Liver (tissue), 9 donors: ENCODE results near the gene DDX39A. TPM values are rescaled to one million over a fixed set of nuclear protein-coding genes. Genes with fewer than 3 reads are reported as not detected.

Experiments
- DNase-seq: peaks from one replicate; pipeline ENCODE4 v3.0.0-alpha.2; 2017; ENCODE audit warnings: low spot score
- H3K27ac ChIP-seq, 2 donors: one replicate each; pipeline ENCODE4 v1.7.0; 2013; ENCODE audit warnings: inconsistent platforms in 2 of 2, low read length in 2 of 2, control low read depth in 1 of 2, low read depth in 1 of 2, mild to moderate bottlenecking in 1 of 2
- H3K27me3 ChIP-seq, 4 donors: one replicate each; pipeline versions ENCODE4 v1.6.1 to v1.7.0; 2013; ENCODE audit warnings: low read length in 3 of 4, inconsistent platforms in 1 of 4, mild to moderate bottlenecking in 1 of 4, moderate library complexity in 1 of 4; ENCODE audit not compliant: control insufficient read depth in 4 of 4, insufficient read depth in 4 of 4
- H3K36me3 ChIP-seq, 4 donors: one replicate each; pipeline versions ENCODE4 v1.6.1 to v1.7.0; 2013; ENCODE audit warnings: low read length in 3 of 4, mild to moderate bottlenecking in 3 of 4, low read depth in 1 of 4, moderate library complexity in 1 of 4; ENCODE audit not compliant: control insufficient read depth in 4 of 4, insufficient read depth in 3 of 4
- H3K4me1 ChIP-seq, 4 donors: one replicate each; pipeline versions ENCODE4 v1.6.1 to v1.7.0; 2013; ENCODE audit warnings: low read length in 3 of 4, mild to moderate bottlenecking in 3 of 4, moderate library complexity in 1 of 4; ENCODE audit not compliant: control insufficient read depth in 4 of 4, insufficient read depth in 4 of 4
- H3K4me3 ChIP-seq, 3 donors: one replicate each; pipeline versions ENCODE4 v1.6.1 to v1.7.0; 2013; ENCODE audit warnings: low read length in 3 of 3, control low read depth in 1 of 3, low read depth in 1 of 3, mild to moderate bottlenecking in 1 of 3
- H3K9ac ChIP-seq, 2 donors: one replicate each; pipeline ENCODE4 v1.7.0; 2013; ENCODE audit warnings: low read length in 2 of 2, mild to moderate bottlenecking in 2 of 2, moderate library complexity in 2 of 2, control low read depth in 1 of 2, low read depth in 1 of 2
- H3K9me3 ChIP-seq, 4 donors: one replicate each; pipeline versions ENCODE4 v1.6.1 to v1.7.0; 2013; ENCODE audit warnings: low read length in 3 of 4; ENCODE audit not compliant: control insufficient read depth in 4 of 4
- CTCF ChIP-seq: fragments of 150-350 bp; IDR thresholded peaks from 2 replicates; pipeline ENCODE4 v1.5.1; 2017; ENCODE audit warnings: improper control_type of control experiment, low read depth, low read length; ENCODE audit not compliant: missing input control
- EGR1 ChIP-seq, 2 donors: IDR thresholded peaks; 2 replicates each; pipeline ENCODE4 v1.6.1; 2016 to 2018; ENCODE audit warnings: antibody characterized with exemption in 2 of 2, low read depth in 2 of 2
- FOXA1 ChIP-seq: IDR thresholded peaks from 2 replicates; pipeline ENCODE4 v1.6.1; 2016; ENCODE audit warnings: antibody characterized with exemption
- FOXA2 ChIP-seq: IDR thresholded peaks from 2 replicates; pipeline ENCODE4 v1.6.1; 2016; ENCODE audit warnings: antibody characterized with exemption
- GABPA ChIP-seq, 2 donors: IDR thresholded peaks in 1 of 2; conservative IDR thresholded peaks in 1 of 2; 2 replicates each; pipeline ENCODE4 v1.6.1; 2016; ENCODE audit warnings: antibody characterized with exemption in 2 of 2, mild to moderate bottlenecking in 1 of 2, moderate library complexity in 1 of 2
- HNF4A ChIP-seq, 2 donors: conservative IDR thresholded peaks; 2 replicates each; pipeline ENCODE4 v1.6.1; 2016; ENCODE audit warnings: antibody characterized with exemption in 2 of 2, mild to moderate bottlenecking in 2 of 2
- HNF4G ChIP-seq: IDR thresholded peaks from 2 replicates; pipeline ENCODE4 v1.6.1; 2016; ENCODE audit warnings: antibody characterized with exemption
- JUND ChIP-seq, 2 donors: IDR thresholded peaks; 2 replicates each; pipeline ENCODE4 v1.6.1; 2016; ENCODE audit warnings: antibody characterized with exemption in 2 of 2
- MAX ChIP-seq: IDR thresholded peaks from 2 replicates; pipeline ENCODE4 v1.6.1; 2016; ENCODE audit warnings: antibody characterized with exemption
- NR2F2 ChIP-seq: IDR thresholded peaks from 2 replicates; pipeline ENCODE4 v1.6.1; 2016; ENCODE audit warnings: antibody characterized with exemption
- RAD21 ChIP-seq, 2 donors: IDR thresholded peaks; 2 replicates each; pipeline ENCODE4 v1.6.1; 2016; ENCODE audit warnings: antibody characterized with exemption in 2 of 2, mild to moderate bottlenecking in 2 of 2
- REST ChIP-seq: IDR thresholded peaks from 2 replicates; pipeline ENCODE4 v1.6.1; 2016; ENCODE audit warnings: antibody characterized with exemption, mild to moderate bottlenecking
- RXRA ChIP-seq, 2 donors: IDR thresholded peaks; 2 replicates each; pipeline ENCODE4 v1.6.1; 2017 to 2018; ENCODE audit warnings: antibody characterized with exemption in 2 of 2, mild to moderate bottlenecking in 1 of 2
- SP1 ChIP-seq: IDR thresholded peaks from 2 replicates; pipeline ENCODE4 v1.6.1; 2018; ENCODE audit warnings: antibody characterized with exemption, mild to moderate bottlenecking
- YY1 ChIP-seq: IDR thresholded peaks from 2 replicates; pipeline ENCODE4 v1.6.1; 2016; ENCODE audit warnings: antibody characterized with exemption, mild to moderate bottlenecking
- ZBTB33 ChIP-seq: IDR thresholded peaks from 2 replicates; pipeline ENCODE4 v1.6.1; 2016; ENCODE audit warnings: antibody characterized with exemption
- WGBS: extraction: QIAGEN DNeasy Blood & Tissue Kit; methylation state at CpG from one replicate; pipeline ENCODE4 v1.1.7; 2013; 5-methylcytosine and 5-hydroxymethylcytosine counted together
- polyA plus RNA-seq, 2 donors: library from polyadenylated mRNA; stranded (reverse) in 1 of 2; unstranded in 1 of 2; fragments of 200-250 nt in 1 of 2; fragments of >200 nt in 1 of 2; fragmentation: Nextera tagmentation in 1 of 2; extraction: Ambion mirVana in 1 of 2; gene quantifications; one replicate each; pipeline versions ENCODE4 v1.2.1 to v1.2.3, GENCODE V29; 2013 to 2015
- total RNA-seq, 2 donors: library from RNA; depleted of rRNA; stranded (reverse); fragments of >200 nt; gene quantifications; one replicate each; pipeline ENCODE4 v1.2.3, GENCODE V29; 2014
- donor health status: healthy.
- donor health status: healthy.
- donor health status: healthy.
- donor health status: healthy.
- donor health status: healthy.

Gene DDX39A
- total and polyA plus RNA-seq, 4 donors = 24.9 to 54.7 (median 35.4) TPM

GRCh38 chr19:14441041-14441938 lies 22.1 kb upstream of the DDX39A start:
- Histone ChIP-seq H3K27ac (no peak overlapping the region), H3K27me3 (no peaks in the 10 kb centered on the region), H3K4me1 (peaks cover 0 to 7% (median 5%) of the 10 kb centered on the region in 4 donors), H3K9me3 (no peaks in the 10 kb centered on the region), H3K4me3 (no peak overlapping the region), H3K36me3 (peaks cover 15 to 32% (median 22%) of the 10 kb centered on the region in 4 donors), H3K9ac (no peak overlapping the region)
- WGBS = 91% methylated on average over 34 of the region's 34 CpGs
- DNase-seq = no peak
- no peak for TF ChIP-seq CTCF
- TF ChIP-seq GABPA (IDR thresholded peaks at IDR 0.05 in 1 of 2, conservative IDR thresholded peaks at IDR 0.05 in 1 of 2) = no peak
- no peak for TF ChIP-seq REST
- TF ChIP-seq RAD21 (IDR thresholded peaks at IDR 0.05) = no peak
- TF ChIP-seq NR2F2 = no peak
- no peak for TF ChIP-seq EGR1 (IDR thresholded peaks at IDR 0.05; ENCODE audit: low read depth in 2 of 2)
- TF ChIP-seq SP1 = no peak
- TF ChIP-seq HNF4A (conservative IDR thresholded peaks at IDR 0.05) = no peak
- no peak for TF ChIP-seq MAX
- TF ChIP-seq FOXA2 = no peak
- TF ChIP-seq JUND (IDR thresholded peaks at IDR 0.05) = no peak
- no peak for TF ChIP-seq FOXA1
- TF ChIP-seq HNF4G = no peak
- no peak for TF ChIP-seq YY1
- no peak for TF ChIP-seq RXRA (IDR thresholded peaks at IDR 0.05)
- TF ChIP-seq ZBTB33 = no peak
